ENCODE data around the gene GCLM. TPM values are rescaled to one million over a fixed set of nuclear protein-coding genes. Genes with fewer than 3 reads are reported as not detected.
"Not testable (repeated sequence)": the region's sequence is repeated elsewhere in the genome, so short reads cannot be mapped to it uniquely, and the experiment has no call there.

Gene GCLM
- total and polyA plus RNA-seq, 12 donors, result 1.9 to 15.5 (median 10.1) TPM

GRCh38 chr1:93851327-93851712 is 57.9 kb downstream of the GCLM start:
- Histone ChIP-seq H3K9me3 (peaks cover 0 to 11% (median 0%) of the 10 kb centered on the region in 11 donors), H3K27ac (no peak overlapping the region), H3K27me3 (no peaks in the 10 kb centered on the region), H3K4me1 (peaks cover 0 to 13% (median 8%) of the 10 kb centered on the region in 9 donors), H3K36me3 (no peaks in the 10 kb centered on the region), H3K4me3 (no peak overlapping the region)
- intact Hi-C loops (cut with DNase I), result loop anchor here in 1 of 10 donors (5.0 kb wide), 1 partner anchor 544 kb away; no protein-coding TSS in a partner anchor
- no peak for TF ChIP-seq CTCF (IDR thresholded peaks at IDR 0.05)
- ATAC-seq (no peak), DNase-seq (no peak)

GRCh38 chr1:93850687-93851326 is 58.4 kb downstream of the GCLM start:
- H3K4me1 ChIP-seq, result peaks cover 0 to 16% (median 10%) of the 10 kb centered on the region in 9 donors
- peak; percentile 55 to 83 (median 74) for TF ChIP-seq CTCF (IDR thresholded peaks at IDR 0.05)
- peak; percentile 52 to 76 for DNase-seq
- not testable (repeated sequence) for ATAC-seq, H3K27ac ChIP-seq, H3K36me3 ChIP-seq, H3K27me3 ChIP-seq, H3K4me3 ChIP-seq
- WGBS, 2 donors, result 26 to 28% methylated on average over 10 of the region's 10 CpGs
- H3K9me3 ChIP-seq, result peaks cover 0 to 11% (median 0%) of the 10 kb centered on the region in 11 donors
- intact Hi-C loops (cut with DNase I), result loop anchor here in 1 of 10 donors (5.0 kb wide), 1 partner anchor 544 kb away; no protein-coding TSS in a partner anchor

GRCh38 chr1:93848350-93848883 is 60.8 kb downstream of the GCLM start:
- DNase-seq (no peak), ATAC-seq (no peak)
- Histone ChIP-seq H3K27me3 (no peaks in the 10 kb centered on the region), H3K4me1 (peaks cover 4 to 39% (median 31%) of the 10 kb centered on the region in 9 donors), H3K27ac (peak overlapping the region; percentile 86 to 98 (median 96)), H3K9me3 (peaks cover 0 to 7% (median 0%) of the 10 kb centered on the region in 11 donors), H3K36me3 (no peaks in the 10 kb centered on the region), H3K4me3 (peak overlapping the region; percentile 69 to 93 (median 86))
- no peak for TF ChIP-seq CTCF (IDR thresholded peaks at IDR 0.05)
- 67 to 71% methylated on average over 4 of the region's 4 CpGs for WGBS, 2 donors
- intact Hi-C loops (cut with DNase I), result loop anchor here (5.0 to 10.0 kb wide), 10 partner anchors 214 to 546 kb away; partner anchors contain the start of genes DR1 (in 2 of the 10) and FNBP1L (in 2 of the 10)

GRCh38 chr1:93847811-93848288 is 61.4 kb downstream of the GCLM start:
- intact Hi-C loops (cut with DNase I), result loop anchor here (2.0 to 10.0 kb wide), 12 partner anchors 213 to 546 kb away; partner anchors contain the start of genes DR1 (in 2 of the 10) and FNBP1L (in 2 of the 10)

More at GRCh38 chr1:93847811-93848288, 61.4 kb downstream of the GCLM start:
- no peak for TF ChIP-seq CTCF (IDR thresholded peaks at IDR 0.05)
- Histone ChIP-seq H3K4me3 (peak overlapping the region; percentile 69 to 93 (median 86)), H3K4me1 (peaks cover 4 to 39% (median 31%) of the 10 kb centered on the region in 9 donors), H3K27ac (peak overlapping the region; percentile 86 to 98 (median 96)), H3K9me3 (peaks cover 0 to 7% (median 0%) of the 10 kb centered on the region in 11 donors), H3K36me3 (peaks cover 0 to 5% (median 0%) of the 10 kb centered on the region in 9 donors), H3K27me3 (no peaks in the 10 kb centered on the region)
- peak; percentile 70 to 73 for DNase-seq
- 0 to 1% methylated on average over 36 of the region's 36 CpGs for WGBS, 2 donors
- ATAC-seq, result peak; percentile 35 to 69 (median 60)

All from heart right ventricle (tissue), 16 donors.